Measurements from ENCODE around the gene ZPBP2.
"Not testable (repeated sequence)": the region's sequence is repeated elsewhere in the genome, so short reads cannot be mapped to it uniquely, and the experiment has no call there.

The ZPBP2 gene, protein sequence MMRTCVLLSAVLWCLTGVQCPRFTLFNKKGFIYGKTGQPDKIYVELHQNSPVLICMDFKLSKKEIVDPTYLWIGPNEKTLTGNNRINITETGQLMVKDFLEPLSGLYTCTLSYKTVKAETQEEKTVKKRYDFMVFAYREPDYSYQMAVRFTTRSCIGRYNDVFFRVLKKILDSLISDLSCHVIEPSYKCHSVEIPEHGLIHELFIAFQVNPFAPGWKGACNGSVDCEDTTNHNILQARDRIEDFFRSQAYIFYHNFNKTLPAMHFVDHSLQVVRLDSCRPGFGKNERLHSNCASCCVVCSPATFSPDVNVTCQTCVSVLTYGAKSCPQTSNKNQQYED

DNA sequence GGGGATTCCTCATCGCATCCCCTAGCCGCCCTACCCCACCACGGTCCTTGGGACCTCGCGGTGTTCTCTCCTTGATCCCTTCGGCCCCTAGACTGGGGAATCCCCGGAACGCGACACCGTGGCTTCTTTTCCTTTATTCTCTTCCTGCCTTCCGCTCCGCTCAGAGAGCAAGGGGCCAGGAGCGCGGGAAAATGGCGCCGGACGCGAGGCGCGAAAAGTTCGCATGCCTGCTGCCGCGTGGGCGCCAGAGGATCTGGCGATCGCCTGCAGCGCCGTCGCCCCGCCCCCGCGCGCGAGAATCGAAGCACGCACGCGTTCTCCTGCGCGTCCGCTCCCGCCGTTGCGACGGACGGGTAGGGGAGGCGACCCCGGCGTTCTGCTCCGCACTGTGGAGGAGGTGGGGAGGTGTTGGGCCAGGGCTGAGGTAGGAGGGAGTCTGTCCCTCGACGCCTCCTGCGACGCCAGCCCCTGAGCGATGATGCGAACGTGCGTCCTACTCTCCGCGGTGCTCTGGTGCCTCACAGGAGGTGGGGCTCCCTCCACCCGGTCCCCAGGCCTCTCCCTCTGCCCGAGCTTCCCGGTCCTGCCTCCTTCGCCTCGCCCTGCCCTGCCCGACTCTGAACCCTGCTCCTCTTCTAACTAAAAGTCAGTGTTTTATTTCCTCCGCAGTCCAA, at the start of gene ZPBP2:
TSS of gene ZPBP2 (plus strand) at position 323 of the 674 bp plus-strand sequence. CDS start at position 476, 153 bp downstream.
- peak; percentile 52 for DNase-seq

- no peak for DNase-seq
Observed at GRCh38 chr17:39818358-39819000, 49.5 kb upstream of the ZPBP2 start.

DNA sequence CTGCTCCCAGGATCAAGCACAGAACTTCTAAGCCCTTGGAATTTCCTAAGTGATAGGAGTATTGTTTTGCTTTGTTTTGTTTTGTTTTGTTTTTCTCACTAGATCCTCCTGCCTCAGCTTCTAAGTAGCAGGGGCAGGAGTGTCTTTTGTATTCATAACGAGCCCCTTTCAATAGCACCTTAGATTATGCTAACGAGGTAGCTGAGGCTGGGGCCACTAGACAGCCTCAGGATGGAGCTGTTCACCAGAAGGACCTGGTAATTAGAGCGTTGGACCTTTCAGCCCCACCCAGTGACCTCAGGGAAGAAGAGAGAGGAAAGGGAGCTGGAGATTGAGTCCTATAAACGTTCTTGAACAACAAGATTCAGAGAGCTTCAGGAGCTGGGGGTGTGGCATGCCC, 47.5 kb upstream of the ZPBP2 start:
- DNase-seq, result no peak

DNA sequence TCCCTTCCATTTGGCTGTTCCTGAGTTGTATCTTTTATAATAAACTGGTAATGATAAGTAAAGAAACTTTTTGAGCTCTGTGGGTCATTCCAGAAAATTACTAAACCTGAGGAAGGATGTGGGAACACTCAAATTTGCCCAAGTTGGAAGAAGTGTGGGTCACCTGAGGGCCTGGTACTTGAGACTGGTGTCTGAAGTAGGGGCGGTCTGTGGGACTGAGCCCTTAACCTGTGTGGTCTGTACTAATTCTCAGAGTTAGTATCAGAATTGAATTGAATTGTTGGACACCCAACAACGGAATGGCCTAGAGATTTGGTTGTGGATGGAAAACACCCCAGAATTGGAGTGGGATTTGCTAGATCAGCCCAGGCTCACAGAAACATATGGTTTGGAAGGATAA, 47.0 kb upstream of the ZPBP2 start:
- DNase-seq, result no peak

DNA sequence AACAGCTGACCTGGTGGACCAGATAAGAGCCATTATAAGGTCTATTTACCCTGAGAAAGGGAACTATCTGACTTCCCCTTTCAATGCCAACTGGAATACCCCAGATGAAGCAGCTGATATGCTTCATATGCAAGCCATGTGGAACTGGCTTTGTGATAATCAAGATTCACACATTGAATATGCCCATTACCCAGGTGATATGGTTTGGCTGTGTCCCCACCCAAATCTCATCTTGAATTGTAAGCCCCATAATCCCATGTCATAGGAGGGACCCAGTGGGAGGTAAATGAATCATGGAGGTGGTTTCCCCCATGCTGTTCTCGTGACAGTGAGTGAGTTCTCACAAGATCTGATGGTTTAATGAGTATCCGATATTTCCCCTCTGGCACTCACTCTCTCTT, 46.0 kb upstream of the ZPBP2 start:
- DNase-seq, result no peak

DNA sequence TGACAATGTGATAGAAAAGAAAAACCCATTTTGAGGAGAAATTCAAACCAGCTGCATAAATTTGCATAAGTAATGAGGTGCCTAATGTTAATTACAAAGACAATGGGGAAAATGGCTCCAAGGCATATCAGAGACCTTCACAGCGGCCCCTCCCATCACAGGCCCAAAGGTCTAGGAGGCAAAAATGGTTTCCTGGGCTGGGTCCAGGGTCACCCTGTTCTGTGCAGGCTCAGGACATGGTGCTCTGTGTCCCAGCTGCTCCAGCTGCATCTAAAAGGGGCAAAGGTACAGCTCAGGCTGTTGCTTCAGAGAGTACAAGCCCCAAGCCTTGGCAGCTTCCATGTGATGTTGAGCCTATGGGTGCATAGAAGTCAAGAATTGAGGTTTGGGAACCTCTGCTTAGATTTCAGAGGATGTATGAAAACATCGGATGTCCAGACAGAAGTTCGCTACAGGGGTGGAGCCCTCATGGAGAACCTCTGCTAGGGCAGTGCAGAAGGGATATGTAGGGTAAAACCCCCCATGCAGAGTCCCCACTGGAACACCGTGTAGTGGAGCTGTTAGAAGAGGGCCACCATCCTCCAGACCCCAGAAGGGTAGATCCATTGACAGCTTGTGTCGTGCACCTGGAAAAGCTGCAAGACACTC, 44.5 kb upstream of the ZPBP2 start:
- no peak for DNase-seq

GRCh38 chr17:39826334-39826733, 41.7 kb upstream of the ZPBP2 start:
- DNase-seq, result no peak

GRCh38 chr17:39828443-39828842, 39.6 kb upstream of the ZPBP2 start:
- no peak for DNase-seq

DNA sequence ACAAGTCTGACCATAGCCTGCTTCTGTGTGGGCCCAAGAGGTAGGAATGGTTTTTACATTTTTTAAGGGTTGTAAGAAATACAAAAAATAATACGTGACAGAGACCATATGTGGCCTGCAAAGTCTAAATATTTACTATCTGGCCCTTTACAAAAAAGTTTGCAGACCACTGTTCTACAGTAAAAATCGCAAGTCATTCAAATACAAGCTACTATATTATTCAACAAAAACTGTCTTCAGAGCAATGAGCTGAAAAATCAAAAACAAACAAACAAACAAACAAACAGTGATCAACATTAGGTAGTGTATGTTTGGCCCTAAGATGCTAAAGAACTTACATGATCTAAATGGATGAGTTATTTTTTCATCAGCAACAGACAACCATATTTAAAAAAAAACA, 36.4 kb upstream of the ZPBP2 start:
- no peak for DNase-seq

DNA sequence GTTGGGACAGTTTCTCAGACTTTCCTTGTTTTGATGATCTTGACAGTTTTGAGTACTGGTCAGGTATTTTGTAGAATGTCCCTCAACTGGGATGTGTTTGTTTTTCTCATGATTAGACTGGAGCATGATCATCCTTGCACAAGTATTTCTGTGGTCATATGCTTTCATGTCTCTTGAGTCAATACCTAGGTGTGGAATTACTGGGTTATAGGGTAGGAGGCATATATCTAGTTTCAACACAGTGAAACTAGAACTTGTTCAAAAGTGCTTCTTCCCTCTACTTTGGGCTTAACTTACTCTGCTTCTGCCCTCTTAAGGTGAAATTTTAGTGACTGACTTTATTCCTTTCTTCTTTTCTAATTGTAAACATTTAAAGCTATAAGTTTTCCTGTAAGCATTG, 34.0 kb upstream of the ZPBP2 start:
- no peak for DNase-seq

DNA sequence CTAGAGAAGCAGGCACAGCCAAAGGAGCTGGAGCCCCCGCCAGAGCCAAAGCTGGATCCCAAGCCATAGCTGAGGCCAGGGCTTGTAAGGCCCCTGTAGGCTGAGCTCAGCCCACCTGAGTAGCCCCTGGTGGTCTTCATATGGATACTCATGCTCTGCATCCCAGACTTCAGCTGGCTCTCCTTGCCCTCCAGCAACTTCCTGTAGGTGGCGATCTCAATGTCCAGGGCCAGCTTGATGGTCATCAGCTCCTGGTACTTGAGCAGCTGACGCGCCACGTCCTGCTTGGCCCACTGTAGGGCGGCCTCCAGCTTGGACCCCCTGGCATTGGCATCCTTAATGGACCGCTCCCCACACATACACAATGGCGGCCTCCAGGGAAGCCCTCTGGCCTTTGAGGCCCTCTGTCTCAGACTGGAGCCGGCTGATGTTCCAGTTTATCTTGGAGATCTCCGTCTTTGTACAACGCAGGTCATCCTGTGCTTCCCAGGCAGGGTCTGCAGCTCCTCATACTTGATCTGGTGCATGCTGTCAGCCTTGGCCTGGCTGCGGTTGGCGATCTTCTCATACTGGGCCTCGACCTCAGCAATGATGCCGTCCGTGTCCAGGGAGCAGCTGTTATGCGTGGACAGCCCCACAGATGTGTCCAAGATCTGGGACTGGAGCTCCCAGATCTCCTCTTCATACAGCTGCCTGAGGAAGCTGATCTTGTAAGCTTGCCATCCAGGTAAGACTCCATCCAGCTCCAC, 32.8 kb upstream of the ZPBP2 start:
- no peak for DNase-seq

GRCh38 chr17:39836117-39836516, 31.9 kb upstream of the ZPBP2 start:
- no peak for DNase-seq

DNA sequence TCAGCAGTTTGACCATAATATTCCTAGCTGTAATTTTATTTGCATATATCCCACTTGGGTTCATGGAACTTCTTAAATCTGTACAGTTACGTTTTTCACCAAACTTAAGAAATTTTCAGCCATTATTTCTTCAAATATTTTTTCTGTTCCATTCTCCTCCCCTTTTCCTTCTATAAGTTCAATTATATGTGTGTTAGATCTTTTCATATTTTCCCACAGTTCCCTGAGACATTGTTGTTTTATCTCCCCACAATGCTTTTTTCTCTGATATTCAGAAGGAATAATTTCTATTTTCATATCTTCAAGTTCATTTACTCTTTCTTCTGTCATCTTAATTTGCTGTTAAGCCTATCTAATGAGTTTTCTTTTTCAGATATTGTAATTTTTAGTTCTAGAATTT, 29.9 kb upstream of the ZPBP2 start:
- DNase-seq, result no peak

DNA sequence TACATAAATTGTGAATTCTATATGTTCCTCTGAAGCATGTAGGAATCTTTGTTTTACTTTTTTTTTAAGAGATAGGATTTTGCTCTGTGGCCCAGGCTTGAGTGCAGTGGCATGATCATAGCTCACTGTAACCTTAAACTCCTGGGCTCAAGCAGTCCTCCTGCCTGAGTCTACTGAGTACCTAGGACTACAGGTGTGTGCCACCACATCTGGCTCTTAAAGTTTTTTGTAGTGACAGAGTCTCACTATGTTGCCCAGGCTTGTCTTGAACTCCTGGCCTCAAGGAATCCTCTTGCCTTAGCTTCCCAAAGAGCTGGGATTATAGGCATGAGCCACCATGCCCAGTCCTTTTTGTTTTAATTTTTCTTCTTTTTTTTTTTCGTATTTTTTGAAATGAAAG, 29.2 kb upstream of the ZPBP2 start:
- DNase-seq, result no peak

GRCh38 chr17:39841134-39841683, 26.8 kb upstream of the ZPBP2 start:
- no peak for DNase-seq

GRCh38 chr17:39845052-39845846, 22.8 kb upstream of the ZPBP2 start:
- no peak for DNase-seq

GRCh38 chr17:39846205-39846604, 21.8 kb upstream of the ZPBP2 start:
- no peak for DNase-seq

GRCh38 chr17:39848600-39848999, 19.4 kb upstream of the ZPBP2 start:
- DNase-seq, result no peak

GRCh38 chr17:39850186-39850585, 17.8 kb upstream of the ZPBP2 start:
- DNase-seq, result not testable (repeated sequence)

GRCh38 chr17:39852239-39852638, 15.8 kb upstream of the ZPBP2 start:
- DNase-seq, result no peak

DNA sequence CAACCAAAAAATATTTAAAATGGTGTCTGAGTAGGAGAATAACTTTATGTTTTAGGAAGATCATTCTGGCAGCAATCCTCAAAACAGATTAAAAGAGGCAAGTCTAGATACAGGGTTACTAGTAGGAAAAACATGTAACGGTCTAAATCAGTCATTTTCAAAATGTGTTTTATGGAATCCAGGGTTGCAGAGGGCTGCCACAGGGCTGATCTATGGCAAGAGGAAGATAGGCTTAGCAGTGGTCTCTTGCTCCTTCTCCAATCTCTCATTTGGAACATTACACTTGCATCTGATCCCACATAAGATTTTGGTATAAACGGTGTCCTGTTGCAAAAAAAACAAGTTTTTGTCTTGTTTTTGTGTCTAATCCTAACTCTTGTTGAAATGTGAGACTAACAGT, 13.1 kb upstream of the ZPBP2 start:
- no peak for DNase-seq
